ENCODE measurements around the gene ARGFX.

The ARGFX gene

GRCh38 chr3:121601212-121601812 is 33.6 kb downstream of the ARGFX start:
- no peak for DNase-seq

GRCh38 chr3:121604759-121605158 is 37.0 kb downstream of the ARGFX start:
- no peak for DNase-seq

GRCh38 chr3:121606106-121606505 is 38.4 kb downstream of the ARGFX start:
- no peak for DNase-seq

All from activated CD4-positive, alpha-beta T cell treated with anti-CD3 and anti-CD28 coated beads for 4 hours (primary cell).